DMS153 (cell line): ENCODE data around the gene MXD1.

ENCODE experiments used
- DNase-seq: peaks from one replicate; lab custom pipeline; 2025; lab: John Stamatoyannopoulos, UW

MXD1 gene

GRCh38 chr2:69952336-69953115 lies 37.6 kb downstream of the MXD1 start:
- DNase-seq, result no peak

GRCh38 chr2:69954084-69954483 lies 39.2 kb downstream of the MXD1 start:
- no peak for DNase-seq

GRCh38 chr2:69955029-69955428 lies 40.1 kb downstream of the MXD1 start:
- DNase-seq, result no peak

- DNase-seq, result no peak
These were observed 41.6 kb downstream of the MXD1 start for GRCh38 chr2:69956475-69956979.

- DNase-seq, result no peak
These were observed 43.1 kb downstream of the MXD1 start for GRCh38 chr2:69957965-69958364.

GRCh38 chr2:69958480-69958879 lies 43.6 kb downstream of the MXD1 start:
- DNase-seq, result no peak

GRCh38 chr2:69959425-69959824 lies 44.5 kb downstream of the MXD1 start:
- DNase-seq, result no peak

- DNase-seq, result no peak
These were observed 45.9 kb downstream of the MXD1 start for GRCh38 chr2:69960821-69961220.

GRCh38 chr2:69961496-69961895 lies 46.6 kb downstream of the MXD1 start, which contains the start of gene ASPRV1:
TSS of gene ASPRV1 (minus strand) at chr2:69961631. CDS start at chr2:69961436, 195 bp downstream.
- no peak for DNase-seq

- no peak for DNase-seq
These were observed 48.2 kb downstream of the MXD1 start for GRCh38 chr2:69962986-69963730.

- no peak for DNase-seq
These were observed 49.5 kb downstream of the MXD1 start for GRCh38 chr2:69964353-69964841.

- no peak for DNase-seq
These were observed 51.0 kb downstream of the MXD1 start for GRCh38 chr2:69965756-69966445.

GRCh38 chr2:69966496-69966895 lies 51.6 kb downstream of the MXD1 start:
- DNase-seq, result no peak

- no peak for DNase-seq
These were observed 53.7 kb downstream of the MXD1 start for GRCh38 chr2:69968609-69969008.

GRCh38 chr2:69969126-69969983 lies 54.4 kb downstream of the MXD1 start:
- no peak for DNase-seq

- DNase-seq, result no peak
These were observed 55.1 kb downstream of the MXD1 start for GRCh38 chr2:69969991-69970390.

- no peak for DNase-seq
These were observed 57.9 kb downstream of the MXD1 start for GRCh38 chr2:69972822-69973221.

- no peak for DNase-seq
These were observed 58.4 kb downstream of the MXD1 start for GRCh38 chr2:69973335-69973735.

- DNase-seq, result no peak
These were observed 60.4 kb downstream of the MXD1 start for GRCh38 chr2:69975136-69975852.

GRCh38 chr2:69975853-69976462 lies 61.0 kb downstream of the MXD1 start:
- no peak for DNase-seq
